Uterus (tissue), 2 donors: ENCODE results near the gene OR1M1.

Experiments
- POLR2A ChIP-seq, 2 donors: fragments of 450-650 bp; IDR thresholded peaks; one replicate each; pipeline ENCODE4 v1.6.1; 2016; ENCODE audit warnings: antibody characterized with exemption in 2 of 2, mild to moderate bottlenecking in 1 of 2, moderate library complexity in 1 of 2
- TF ChIP-seq, protein P1 (sequence below), 4 experiments: fragments of 200-600 bp in 2 of 4; fragments of 450-650 bp in 2 of 4; sonication (generic) in 2 of 4; IDR thresholded peaks; one replicate each; pipeline ENCODE4 v1.5.1; 2016 to 2019; ENCODE audit warnings: antibody characterized with exemption in 4 of 4, mild to moderate bottlenecking in 2 of 4, moderate library complexity in 1 of 4

DNA sequence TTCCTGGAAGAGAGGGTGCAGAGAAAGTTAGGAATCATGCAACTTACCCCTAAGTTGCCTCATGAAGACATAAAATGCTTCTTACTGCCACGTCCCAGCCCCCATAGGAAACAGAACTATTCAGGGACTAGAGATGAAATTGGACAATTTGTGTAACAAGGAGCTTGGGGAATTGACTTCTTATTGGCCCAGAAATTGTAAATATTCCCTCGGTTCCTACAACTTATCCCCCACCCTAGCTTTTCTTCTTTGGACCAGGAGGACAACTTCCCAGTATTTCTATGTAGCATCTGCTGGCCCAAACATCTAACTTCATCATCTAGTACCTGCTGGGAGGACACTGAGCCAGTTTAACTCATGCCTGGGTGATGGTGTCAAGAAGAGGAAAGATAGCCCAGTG, at the start of gene OR1M1:
- TF ChIP-seq, protein P1, sequence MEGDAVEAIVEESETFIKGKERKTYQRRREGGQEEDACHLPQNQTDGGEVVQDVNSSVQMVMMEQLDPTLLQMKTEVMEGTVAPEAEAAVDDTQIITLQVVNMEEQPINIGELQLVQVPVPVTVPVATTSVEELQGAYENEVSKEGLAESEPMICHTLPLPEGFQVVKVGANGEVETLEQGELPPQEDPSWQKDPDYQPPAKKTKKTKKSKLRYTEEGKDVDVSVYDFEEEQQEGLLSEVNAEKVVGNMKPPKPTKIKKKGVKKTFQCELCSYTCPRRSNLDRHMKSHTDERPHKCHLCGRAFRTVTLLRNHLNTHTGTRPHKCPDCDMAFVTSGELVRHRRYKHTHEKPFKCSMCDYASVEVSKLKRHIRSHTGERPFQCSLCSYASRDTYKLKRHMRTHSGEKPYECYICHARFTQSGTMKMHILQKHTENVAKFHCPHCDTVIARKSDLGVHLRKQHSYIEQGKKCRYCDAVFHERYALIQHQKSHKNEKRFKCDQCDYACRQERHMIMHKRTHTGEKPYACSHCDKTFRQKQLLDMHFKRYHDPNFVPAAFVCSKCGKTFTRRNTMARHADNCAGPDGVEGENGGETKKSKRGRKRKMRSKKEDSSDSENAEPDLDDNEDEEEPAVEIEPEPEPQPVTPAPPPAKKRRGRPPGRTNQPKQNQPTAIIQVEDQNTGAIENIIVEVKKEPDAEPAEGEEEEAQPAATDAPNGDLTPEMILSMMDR (IDR thresholded peaks at IDR 0.05), result no peak
- TF ChIP-seq POLR2A (IDR thresholded peaks at IDR 0.05), result no peak
